Activated naive CD8-positive, alpha-beta T cell treated with anti-CD3 and anti-CD28 coated beads, Interleukin-2, amount 50 U/mL, for 16 hours (primary cell): ENCODE data around the gene ZNF548.

ENCODE experiments used
- DNase-seq: peaks from one replicate; pipeline ENCODE4 v3.0.0-alpha.2; 2020; ENCODE audit warnings: low read depth, low spot score

Gene ZNF548

GRCh38 chr19:57398868-57399267 is 9.2 kb downstream of the ZNF548 start:
- no peak for DNase-seq

GRCh38 chr19:57403737-57404563 is 14.3 kb downstream of the ZNF548 start:
- DNase-seq: no peak

- DNase-seq: peak; percentile 52
Measured at GRCh38 chr19:57406516-57407123, 17.0 kb downstream of the ZNF548 start.

GRCh38 chr19:57410877-57411671 is 21.4 kb downstream of the ZNF548 start, which contains the start of gene ZNF17:
Gene ZNF17, plus strand, starts transcription at chr19:57411161. Its CDS starts 2,455 bp downstream, at chr19:57413616.
- DNase-seq: peak; percentile 90

GRCh38 chr19:57419439-57419838 is 29.8 kb downstream of the ZNF548 start:
- DNase-seq: no peak

GRCh38 chr19:57421037-57421436 is 31.4 kb downstream of the ZNF548 start:
- no peak for DNase-seq

- DNase-seq: no peak
Measured at GRCh38 chr19:57434386-57435061, 44.9 kb downstream of the ZNF548 start.

- peak; percentile 94 for DNase-seq
Measured at GRCh38 chr19:57435062-57435978, 45.7 kb downstream of the ZNF548 start, which contains the start of gene ZNF749. Gene ZNF749, plus strand, starts transcription at chr19:57435325. Its CDS starts 254 bp downstream, at chr19:57435579.

GRCh38 chr19:57436417-57436816 is 46.8 kb downstream of the ZNF548 start:
- no peak for DNase-seq

GRCh38 chr19:57437931-57438330 is 48.3 kb downstream of the ZNF548 start:
- no peak for DNase-seq

- no peak for DNase-seq
Measured at GRCh38 chr19:57438925-57439324, 49.3 kb downstream of the ZNF548 start.

GRCh38 chr19:57441979-57442752 is 52.5 kb downstream of the ZNF548 start:
- DNase-seq: no peak

GRCh38 chr19:57443121-57443696 is 53.6 kb downstream of the ZNF548 start:
- DNase-seq: no peak

GRCh38 chr19:57452307-57452706 is 62.7 kb downstream of the ZNF548 start:
- DNase-seq: no peak
